SW480 (cell line): ENCODE measurements around the gene RHOF.
A peak's percentile ranks its signal among the peaks of the same experiment; 100 is the strongest.

Source experiments
- DNase-seq: peaks from one replicate; pipeline ENCODE4 v3.0.0-alpha.2; 2016; ENCODE audit warnings: low spot score

RHOF gene

DNA sequence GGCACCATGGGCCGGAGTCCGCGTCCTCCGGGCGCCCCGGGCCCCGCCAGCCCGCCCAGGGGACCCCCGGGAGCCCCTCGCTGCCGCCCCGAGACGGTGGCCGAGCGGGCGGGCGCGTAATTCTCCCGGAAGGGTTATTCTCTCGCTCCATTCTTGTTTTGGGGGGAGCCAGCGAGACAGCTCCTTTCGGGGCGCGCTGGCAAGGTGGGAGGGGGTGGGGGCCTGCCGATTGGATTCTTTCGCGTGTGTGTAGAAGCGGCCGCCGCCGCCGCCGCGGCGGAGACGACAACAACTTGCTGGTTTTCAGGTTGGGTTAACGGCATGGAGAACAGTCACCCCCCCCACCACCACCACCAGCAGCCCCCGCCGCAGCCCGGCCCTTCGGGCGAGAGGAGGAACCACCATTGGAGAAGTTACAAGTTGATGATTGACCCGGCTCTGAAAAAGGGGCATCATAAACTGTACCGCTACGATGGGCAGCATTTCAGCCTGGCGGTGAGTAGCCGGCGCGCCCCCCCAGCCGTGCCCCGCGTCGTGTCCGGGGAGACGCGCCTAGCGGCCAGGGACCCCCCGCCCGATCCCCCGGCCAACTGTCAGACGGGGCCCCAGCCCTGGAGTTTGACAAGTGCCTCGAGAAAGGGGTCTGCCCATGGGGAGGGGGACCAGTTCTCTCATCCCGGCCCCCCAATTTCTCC is 11.1 kb upstream of the RHOF start:
- peak; percentile 50 for DNase-seq

GRCh38 chr12:121803861-121804416 is 10.5 kb upstream of the RHOF start, which contains the start of gene SETD1B:
SETD1B (plus strand) TSS chr12:121804009; CDS start chr12:121804738, 729 bp downstream.
- DNase-seq = peak; percentile 71

DNA sequence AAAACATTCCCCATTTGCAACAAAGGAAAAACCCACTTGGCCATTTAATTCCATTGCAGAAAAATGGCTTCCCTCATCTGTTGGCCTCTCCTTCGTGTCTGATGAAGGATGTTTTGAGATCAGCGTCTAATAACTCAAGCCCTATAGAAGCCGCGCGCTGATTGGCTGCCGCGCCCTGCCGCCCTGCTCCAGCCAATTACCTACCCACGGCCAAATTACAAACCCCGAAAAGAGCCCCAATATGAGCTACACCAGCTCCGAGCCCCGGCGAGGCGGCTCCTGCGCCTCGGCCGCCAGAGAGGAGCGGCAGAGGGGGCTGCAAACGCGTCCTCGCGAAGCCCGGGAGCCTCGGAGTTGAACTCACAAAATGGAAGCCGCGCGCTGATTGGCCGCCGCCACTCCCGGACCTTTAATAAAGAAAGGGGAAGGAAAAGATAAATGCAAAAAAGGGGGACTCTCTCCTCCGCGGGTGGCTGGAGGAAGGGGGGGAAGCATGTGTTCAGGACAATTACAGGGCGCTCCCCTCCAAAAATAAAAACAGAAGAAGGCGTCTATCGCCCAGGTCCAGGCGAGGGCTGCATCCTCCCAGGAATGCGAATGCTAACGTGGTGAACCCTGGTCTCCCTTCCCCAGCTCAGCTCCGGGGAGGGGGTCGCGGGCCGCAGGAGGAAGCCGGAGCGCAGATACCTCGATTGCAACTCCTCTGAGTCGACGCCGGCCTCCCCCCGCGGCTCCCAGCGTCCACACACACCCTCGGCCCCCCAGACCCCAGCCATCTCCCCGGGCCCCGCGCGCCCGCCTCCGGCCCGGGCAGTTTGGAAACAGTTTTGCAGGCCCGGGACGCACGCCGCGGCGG is 9.6 kb upstream of the RHOF start:
- peak; percentile 96 for DNase-seq

- no peak for DNase-seq
Observed at GRCh38 chr12:121802485-121802842, 9.0 kb upstream of the RHOF start.

DNA sequence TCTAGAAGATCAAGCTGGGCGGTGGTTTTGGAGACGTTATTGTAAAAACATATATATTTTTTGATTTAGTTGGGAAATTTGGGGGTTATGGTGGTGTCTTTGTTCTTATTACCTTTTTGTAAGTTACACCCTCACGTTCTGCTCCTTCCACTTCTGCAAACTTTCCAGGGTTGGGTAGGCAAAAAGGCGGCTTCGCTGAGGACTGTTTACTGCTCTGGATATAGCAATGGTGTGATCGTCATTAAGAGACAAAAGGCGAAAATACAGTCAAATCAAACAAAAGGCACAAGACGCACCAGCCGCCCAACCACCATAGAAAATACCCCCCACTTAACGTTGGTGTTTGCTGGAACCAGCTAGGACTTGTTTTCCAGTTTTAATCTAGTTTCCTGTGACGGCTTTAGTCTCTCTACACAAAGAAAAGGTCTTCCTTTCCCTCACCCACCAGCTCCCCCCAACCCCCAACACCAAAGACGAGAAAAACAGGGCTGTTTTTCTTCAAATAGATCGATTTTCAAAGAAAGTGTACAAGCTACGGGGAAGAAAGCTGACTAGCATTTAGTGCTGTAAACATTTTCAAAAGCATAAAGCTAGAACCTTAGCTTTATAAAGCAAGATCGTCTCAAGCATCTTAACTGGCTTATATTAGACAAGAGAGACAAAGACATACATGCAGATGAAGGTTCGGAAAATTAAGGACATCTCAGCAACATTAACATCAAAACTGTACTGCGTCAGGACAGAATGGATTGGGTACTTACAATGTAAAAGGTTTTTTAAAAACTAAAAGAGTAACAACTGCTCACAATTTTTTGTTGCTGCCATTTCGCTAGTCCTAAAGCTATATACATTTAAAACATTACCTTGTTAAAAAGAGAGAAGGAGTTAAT is 8.4 kb upstream of the RHOF start:
- peak; percentile 22 for DNase-seq

GRCh38 chr12:121800694-121801594 is 7.5 kb upstream of the RHOF start:
- DNase-seq = peak; percentile 66

DNA sequence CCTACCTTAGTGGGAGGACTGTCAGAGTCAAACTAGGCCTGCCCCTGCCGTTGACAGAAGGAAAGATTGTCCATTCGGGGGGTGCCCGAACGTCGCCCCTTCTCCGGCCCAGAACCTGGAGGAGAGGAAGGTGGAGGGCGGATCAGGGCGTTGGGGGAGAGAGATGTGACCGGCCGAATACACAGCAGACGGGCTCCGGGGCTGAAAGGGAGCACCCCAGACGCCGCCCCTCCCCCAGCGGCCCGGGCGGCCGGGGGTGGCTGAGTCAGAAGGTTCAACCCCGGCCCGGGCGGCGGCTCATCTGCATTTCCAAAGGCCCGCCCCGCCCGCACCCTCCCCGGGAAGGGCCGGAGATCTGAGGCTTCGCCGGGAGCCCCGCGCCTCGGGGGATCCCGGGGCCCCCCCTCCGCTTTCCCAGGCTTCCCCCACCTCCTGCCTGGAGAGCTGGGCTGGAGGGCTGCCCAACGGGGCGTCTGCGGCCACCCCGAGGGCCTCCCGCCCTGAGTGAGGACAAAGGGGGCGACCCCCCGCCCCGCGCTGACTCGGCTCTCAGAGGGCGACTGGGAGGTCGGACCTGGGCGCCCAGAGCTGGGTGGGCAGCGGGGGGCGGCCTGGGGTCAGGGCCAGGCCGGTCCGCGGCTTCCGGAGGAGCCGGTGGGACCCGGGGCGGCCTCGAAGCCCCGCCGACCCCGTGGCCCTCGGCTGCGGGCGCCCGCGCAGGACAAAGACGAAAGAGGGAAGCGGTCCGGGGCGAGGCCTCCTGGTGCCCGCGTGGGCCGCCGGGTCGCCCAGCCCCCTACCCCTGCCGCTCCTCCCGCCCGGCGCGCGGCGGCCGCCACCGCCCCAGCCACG is 6.6 kb upstream of the RHOF start:
- DNase-seq = peak; percentile 90

GRCh38 chr12:121799156-121799841 is 5.8 kb upstream of the RHOF start:
- peak; percentile 90 for DNase-seq

- peak; percentile 8 for DNase-seq
Observed at GRCh38 chr12:121798787-121799155, 5.3 kb upstream of the RHOF start.

- peak; percentile 68 for DNase-seq
Observed at GRCh38 chr12:121797937-121798786, 4.7 kb upstream of the RHOF start.

- DNase-seq = peak; percentile 93
Observed at GRCh38 chr12:121796855-121797751, 3.6 kb upstream of the RHOF start.

DNA sequence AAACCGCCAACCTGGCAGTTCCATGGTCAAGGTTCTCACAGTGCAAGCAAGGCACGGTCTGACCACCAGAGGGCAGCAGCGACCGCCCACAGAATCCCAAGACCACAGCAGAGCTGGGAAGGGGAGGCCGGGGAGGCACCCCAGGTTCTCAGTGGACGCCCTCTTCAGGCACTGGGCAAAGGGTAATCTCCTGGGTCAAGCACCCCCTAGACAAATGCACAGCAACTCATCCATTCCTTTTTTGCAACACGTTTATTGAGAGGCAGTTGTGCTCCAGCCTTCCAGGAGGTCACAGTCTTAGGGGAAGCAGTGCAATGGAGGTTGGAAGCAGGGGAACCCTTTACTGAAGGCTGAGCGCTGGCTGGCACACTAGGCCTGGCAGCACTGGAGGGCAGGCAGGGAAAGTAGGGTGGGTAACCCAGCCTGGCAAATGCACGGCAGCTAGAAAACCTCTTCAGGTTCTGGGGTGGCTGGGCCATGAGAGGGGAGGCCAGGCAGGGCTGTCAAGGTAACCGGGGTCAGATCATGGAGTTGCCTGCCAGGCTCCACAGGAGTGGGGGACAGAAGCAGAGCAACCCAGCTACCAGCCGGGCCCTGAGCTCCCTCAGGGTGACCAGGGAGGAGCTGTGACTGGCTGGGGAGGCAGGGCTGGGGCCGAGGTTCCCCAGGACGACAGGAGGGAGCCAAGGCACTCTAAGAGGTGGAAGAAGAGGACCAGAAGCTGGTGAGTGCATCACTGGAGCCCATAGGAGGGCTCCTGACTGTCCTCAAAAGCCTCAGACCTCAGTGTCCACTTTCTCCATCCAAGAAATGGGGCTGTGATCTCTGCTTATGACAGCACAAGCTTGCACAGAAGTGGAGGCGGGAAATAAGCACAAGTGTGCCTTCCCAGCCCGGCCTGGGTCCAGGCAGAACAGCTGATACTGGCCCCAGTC is 1.8 kb upstream of the RHOF start:
- DNase-seq = peak; percentile 66

DNA sequence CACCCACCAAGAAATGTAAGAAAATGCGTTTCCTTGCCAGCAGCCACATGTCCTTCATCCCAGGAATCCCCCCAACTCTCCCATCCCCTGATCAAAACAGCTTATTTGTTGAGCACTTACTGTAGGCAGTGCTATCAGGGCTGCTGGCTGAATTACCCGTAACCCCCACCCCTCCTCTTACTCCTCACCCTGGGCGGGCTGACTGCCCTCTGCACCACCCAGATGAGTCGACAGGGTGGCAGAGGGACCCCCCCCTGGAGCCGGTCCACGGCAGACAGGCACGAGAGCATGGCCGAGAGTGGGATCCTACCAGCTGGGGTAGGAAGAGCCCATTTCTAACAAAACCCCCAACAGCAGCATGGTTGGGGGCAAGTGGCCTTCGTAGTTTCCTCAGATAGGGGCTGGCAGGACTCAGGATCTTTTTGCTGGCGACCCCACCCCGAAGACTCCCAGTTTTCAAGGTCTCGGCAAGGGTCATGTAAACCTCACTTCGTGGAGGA is 1.1 kb upstream of the RHOF start:
- no peak for DNase-seq

DNA sequence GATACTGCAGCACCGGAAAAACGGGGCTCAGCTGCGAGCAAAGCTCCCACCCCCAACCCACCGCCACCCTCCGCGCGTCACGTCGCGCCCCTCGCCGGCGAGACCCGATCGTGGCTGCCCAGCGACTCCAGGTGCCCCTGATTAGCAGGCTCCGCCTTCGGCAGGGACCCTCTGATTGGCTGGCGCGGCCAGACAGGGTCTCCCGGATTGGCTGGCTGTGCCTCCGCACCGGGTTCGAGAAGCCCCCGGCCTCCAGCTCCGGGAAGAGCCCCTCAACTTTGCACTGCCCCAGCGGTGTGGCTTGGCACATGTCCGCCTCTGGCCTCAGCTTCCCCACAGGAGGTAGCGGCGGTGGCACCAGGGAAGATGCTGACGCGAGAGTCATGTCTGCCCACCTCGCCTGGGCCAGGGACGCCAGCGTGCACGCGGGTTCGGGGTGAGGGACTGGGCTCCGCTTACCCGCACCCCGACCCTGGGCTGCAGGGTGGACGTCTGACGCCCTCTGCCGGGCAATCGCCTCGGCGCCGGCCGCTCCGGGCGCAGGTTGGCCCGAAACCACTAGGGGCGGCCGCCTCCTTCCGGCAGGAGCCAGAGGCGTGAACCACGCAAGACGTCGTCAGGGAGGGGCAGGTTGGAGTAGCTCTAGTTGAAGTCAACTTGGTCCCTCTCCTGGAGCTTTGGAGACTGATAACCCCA is 498 bp upstream of the RHOF start:
- peak; percentile 88 for DNase-seq
